GM18519 (cell line): ENCODE data around the gene GSPT1.
"Not testable (repeated sequence)": the region's sequence is repeated elsewhere in the genome, so short reads cannot be mapped to it uniquely, and the experiment has no call there.

ENCODE experiments used
- ATAC-seq: cut with Tn5 transposase; IDR thresholded peaks from one replicate; pipeline ENCODE4 v1.9.1; 2021; ENCODE audit warnings: mild to moderate bottlenecking, moderate library complexity; ENCODE audit not compliant: unreplicated experiment, low FRiP score

GSPT1 gene

GRCh38 chr16:11823645-11824044 is 92.1 kb downstream of the GSPT1 start:
- not testable (repeated sequence) for ATAC-seq

GRCh38 chr16:11819798-11820197 is 96.0 kb downstream of the GSPT1 start:
- ATAC-seq: no peak

GRCh38 chr16:11818970-11819369 is 96.8 kb downstream of the GSPT1 start:
- not testable (repeated sequence) for ATAC-seq
